Measurements from ENCODE around the gene SHMT1.
"Not testable (repeated sequence)": the region's sequence is repeated elsewhere in the genome, so short reads cannot be mapped to it uniquely, and the experiment has no call there.

SHMT1 gene

DNA sequence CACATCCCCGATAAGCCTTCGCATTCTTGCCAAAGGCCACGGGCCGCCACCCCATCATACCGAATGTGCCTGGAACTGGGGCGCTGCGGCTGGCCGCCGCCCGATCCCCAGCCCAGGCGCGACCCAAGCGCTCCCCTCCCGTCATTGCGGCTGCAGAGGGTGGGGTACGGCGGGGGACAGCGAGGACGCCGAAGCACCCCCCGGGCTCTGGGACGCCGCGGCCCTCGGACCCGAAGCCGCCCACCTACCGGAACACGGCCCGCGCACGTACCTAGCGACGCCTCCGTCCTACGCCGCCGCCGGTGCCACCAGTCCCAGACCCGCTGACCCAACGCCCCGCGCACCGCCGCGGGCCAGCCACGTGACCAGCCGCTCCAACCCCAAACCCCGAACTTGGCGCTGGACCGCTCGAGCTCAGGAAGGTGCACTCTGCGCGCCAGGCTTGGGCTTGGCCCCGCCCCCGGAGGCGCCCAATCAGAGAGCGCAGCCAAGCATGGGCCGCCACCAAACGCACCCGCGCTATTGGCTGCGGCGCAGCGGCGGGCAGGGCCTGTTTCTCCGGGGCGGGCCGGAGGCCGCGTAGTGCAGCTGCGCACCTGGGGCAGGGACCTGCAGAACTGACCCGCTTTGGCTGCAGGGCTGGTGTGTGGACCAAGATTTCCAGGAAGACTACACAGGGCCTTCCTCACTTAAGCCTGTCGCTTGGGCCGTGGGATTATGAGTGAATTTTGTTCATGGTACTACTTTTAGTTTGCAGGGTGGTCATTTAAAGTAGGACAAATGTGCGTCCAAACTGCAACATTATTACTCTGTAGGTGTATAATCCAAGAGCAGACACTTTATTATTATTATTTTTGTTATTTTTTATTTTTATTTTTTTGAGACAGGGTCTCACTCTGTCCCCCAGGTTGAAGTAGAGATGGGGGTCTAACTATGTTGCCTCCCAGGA lies at the start of gene SHMT1:
SHMT1 (minus strand) TSS at position 450 of the 949 bp plus-strand sequence. CDS start 7,569 bp downstream, outside the sequence.
- DNase-seq = peak; percentile 93

DNA sequence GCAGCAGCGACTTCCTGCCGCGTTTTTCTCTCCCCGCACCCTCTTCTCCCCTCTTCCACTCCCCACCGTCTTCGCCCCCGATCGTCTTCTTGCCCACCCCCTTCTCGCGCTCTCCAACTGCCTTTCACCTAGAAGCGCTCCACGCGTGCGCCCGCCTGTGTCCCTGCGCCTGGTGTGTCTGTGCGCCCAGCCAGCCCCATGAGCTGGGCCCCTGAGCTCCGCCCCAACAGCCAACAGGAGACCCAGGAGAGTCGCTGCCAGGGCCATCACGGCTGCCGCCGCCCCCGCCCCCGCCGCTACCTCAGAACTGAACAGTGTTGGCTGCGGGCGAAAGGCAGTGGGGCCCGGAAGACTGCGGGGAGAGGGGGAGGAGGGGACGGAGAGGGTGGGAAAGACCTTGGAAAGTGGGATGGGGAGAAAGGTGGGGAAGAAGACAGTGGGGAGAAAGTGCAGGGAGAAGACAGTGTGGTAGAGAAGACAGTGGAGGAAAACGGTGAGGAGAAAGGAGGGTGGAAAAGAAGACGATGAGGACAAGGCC lies 48.7 kb upstream of the SHMT1 start:
- not testable (repeated sequence) for DNase-seq

DNA sequence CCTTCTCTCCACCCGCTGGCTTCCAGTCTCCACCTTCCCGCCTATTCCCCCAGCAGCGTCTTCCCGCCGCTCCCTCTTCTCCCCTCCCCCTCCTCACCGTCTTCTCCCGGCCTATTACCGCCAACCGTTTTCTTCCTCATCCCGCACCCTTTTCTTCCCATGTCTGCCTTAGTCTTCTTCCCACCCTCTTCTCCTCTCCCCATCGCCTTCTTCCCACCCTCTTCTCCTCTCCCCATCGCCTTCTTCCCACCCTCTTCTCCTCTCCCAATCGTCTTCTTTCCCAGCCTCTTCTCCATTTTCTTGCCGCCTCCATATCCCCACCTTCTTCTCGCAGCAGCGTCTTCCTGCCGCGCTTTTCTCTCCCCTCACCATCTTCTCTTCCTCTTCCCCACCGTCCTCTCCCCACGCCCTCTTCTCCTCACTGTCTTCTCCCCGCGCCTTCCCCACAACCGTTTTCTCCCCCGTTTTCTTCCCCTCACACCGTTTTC lies 48.1 kb upstream of the SHMT1 start:
- DNase-seq = not testable (repeated sequence)

DNA sequence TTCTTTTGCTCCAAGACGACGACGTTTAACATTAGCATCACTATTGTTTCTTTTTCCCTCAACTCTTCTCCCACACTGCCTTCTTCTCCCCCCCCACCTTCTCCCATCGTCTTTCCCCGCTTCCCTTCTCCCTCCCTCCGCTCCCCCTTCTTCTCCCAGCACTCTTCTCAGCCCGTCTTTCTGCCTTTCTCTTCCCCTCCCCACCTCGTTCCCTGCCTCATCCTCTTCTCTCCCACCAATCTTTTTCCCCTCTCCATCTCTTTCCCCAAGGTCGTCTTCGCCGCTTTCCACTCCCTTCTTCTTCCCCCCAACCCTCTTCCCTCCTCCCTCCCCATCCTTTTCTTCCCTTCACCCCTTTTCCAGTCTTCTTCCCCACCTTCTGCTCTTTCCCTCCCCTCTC lies 47.4 kb upstream of the SHMT1 start:
- DNase-seq = not testable (repeated sequence)

DNA sequence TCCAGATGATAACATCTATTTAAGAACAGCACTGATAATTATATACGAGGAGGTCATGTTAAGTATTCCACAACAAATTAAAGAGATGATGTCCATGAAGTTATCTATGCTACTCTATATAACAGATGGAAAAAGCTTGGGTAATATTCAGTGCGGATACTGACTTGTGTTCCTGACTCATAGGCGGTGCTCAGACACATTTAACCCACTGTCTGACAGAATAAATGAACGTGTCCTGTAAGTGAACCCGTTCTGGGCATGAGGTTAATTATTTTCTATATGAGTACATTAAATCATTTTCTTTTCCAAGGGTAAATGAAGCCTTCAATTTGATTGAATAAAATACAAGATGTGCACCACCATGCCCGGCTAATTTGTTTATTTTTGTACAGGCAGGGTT lies 46.0 kb upstream of the SHMT1 start:
- DNase-seq = not testable (repeated sequence)

DNA sequence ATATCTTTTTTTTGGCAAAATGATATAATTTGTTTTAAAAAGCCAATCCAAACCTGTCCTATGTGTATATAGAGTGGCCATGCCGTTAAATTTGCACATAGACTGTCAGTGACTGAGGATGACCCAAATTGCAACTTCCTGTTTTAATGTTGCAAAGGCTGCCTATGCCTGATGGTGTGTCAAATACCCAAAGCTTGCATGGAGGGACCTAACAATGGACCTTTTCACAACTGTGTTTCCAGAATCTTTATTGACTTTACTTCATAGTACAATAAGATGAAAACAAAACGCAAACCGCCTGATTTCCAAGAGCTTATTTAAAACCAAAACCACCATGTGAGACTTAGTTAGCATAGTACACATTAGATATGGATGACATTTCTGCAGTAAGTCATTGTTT lies 45.6 kb upstream of the SHMT1 start:
- not testable (repeated sequence) for DNase-seq

DNA sequence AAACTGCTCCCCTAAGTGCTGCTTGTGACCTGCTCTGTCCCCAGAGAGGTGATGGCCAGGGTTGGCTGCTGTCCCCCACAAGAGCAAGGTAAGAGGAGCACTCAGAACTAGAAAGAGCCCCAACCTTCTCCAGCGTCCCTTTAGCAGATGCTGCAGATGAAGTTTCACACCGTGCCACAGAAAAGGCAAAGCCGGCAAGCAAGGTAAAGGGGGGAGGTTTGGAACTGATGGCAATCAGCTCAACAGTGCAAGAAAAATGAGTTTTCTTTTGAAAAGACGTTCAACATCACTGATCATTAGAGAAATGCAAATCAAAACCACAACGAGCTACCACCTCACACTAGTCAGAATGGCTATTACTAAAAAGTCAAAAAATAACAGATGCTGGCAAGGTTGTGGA lies 40.3 kb upstream of the SHMT1 start:
- not testable (repeated sequence) for DNase-seq

DNA sequence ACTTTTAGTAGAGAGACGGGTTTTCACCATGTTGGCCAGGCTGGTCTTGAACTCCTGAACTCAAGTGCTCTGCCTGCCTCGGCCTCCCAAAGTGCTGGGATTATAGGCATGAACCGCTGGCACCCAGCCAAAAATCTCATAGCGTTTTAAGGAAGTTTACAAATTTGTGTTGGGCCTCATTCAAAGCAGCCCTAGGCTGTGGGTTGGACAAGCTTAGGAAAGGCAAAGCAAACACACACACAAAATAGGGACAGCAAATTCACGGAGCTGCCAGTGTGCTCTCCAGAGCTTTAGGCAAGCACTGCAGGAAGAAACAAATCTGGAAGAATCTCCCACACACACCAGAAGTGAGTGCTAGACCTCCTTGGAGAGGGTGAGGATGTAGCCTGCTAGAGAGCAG lies 39.8 kb upstream of the SHMT1 start:
- DNase-seq = not testable (repeated sequence)

DNA sequence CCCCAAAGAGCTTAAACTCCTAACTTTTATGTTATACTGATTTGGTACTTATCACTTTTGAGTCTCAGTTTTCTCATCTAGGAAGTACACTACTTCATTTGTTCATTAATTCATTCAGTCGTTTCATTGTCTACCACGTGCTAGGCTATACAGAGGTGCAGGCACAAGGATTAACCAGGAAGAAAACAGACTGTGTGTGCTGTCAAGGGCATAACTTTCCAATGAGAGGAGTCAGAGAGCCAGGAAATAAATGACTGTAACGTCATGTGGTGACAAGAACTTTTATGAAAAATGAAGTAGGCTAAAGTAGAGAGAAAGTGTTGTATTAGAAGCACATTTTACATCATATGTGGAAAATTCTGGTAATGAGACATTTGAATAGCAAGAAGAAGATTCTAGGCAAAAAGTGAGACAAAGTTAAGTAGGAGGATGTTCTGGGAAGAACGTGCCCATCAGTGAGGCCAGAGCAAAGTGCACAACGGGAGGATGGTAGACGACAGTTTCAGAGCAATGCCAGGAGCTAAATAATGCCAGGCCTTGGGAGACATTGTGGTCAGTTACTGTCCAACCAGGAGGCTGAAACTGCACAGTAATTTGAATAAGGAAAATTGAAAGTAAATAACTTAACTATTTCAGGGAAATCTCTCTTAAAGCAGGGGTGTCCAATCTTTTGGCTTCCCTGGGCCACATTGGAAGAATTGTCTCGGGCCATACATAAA lies 38.7 kb upstream of the SHMT1 start:
- not testable (repeated sequence) for DNase-seq

DNA sequence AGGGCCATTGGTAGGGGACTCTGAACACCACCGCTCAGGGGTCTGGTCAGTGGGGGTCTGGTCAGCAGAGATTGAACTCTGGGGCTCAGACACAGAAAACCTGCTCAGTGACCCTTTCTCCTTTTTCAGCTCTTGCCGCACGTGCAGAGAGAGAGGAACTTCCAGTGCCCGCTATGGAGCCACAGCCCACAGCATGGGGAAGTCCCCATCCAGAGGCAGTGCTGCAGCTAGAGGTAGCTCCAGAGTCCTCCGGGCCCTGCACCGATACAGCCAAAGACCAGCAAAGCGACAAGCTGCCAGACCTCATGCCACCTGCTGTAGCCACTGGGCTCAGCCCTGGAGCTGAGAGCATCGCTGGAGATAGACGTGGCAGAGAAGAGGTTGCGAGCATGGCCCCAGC lies 25.4 kb upstream of the SHMT1 start:
- DNase-seq = not testable (repeated sequence)

DNA sequence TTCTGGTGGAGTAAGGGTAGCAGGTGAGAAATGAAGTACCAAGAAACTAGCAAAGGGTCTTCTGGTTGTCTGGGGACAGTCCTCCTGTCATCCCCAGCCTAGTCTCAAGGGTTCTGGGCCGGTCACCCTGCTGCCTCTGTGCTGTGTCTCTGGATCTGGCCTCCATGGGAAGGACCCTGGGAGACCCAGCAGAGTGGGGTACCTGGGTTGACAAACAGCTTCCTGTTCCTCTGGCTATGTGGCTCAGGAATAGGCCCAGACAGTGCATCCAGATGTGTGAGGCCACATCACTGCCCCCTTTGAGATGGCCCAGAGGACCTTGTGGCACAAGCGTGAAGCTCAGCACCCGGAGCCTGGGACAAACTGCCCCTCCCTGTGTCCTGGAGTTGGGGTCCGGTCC lies 24.9 kb upstream of the SHMT1 start:
- DNase-seq = not testable (repeated sequence)

DNA sequence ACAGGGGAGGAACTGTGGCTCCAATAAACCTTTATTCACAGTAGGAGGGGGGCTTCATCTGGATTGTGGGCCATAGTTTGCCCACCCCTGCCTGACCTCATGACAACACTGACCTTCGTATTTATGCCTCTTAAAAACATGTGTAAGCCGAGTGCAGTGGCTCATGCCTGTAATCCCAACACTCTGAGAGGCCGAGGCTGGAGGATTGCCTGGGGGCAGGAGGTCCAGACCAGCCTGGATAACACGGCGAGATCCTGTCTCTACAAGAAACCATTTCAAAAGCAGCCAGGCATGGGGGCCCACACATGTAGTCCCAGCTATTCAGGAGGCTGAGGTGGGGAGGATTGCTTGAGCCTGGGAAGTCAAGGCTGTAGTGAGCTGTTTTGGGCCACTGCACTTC lies 24.2 kb upstream of the SHMT1 start:
- not testable (repeated sequence) for DNase-seq

DNA sequence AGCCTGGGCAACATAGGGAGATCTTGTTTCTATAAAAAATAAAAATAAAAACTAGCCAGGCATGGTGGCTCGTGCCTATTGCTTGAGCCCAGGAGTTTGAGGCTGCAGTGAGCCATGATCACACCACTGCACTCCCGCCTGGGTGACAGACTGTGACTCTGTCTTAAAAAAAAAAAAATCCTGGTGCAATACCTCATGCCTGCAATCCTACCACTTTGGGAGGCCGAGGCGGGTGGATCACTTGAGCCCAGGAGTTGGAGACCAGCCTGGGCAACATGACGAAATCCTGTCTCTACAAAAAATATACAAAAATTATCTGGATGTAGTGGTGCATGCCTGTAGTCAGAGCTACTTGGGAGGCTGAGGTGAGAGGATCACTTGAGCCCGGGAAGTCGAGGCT lies 20.9 kb upstream of the SHMT1 start:
- DNase-seq = not testable (repeated sequence)

DNA sequence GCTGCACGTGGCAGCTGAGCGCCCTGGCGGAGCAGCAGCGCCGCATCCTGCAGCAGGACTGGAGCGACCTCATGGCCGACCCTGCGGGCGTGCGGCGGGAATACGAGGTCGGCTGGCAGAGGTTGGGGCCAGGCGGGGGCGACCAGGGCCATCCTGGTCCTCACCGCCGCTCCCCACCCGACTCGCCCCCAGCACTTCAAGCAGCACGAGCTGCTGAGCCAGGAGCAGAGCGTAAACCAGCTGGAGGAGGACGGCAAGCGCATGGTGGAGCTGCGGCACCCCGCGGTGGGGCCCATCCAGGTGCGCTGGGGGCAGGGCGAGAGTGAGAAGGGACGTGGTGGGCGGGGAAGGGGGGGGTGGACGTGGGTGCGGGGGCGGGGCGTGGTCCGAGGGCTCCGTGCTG lies 19.7 kb upstream of the SHMT1 start:
- not testable (repeated sequence) for DNase-seq

DNA sequence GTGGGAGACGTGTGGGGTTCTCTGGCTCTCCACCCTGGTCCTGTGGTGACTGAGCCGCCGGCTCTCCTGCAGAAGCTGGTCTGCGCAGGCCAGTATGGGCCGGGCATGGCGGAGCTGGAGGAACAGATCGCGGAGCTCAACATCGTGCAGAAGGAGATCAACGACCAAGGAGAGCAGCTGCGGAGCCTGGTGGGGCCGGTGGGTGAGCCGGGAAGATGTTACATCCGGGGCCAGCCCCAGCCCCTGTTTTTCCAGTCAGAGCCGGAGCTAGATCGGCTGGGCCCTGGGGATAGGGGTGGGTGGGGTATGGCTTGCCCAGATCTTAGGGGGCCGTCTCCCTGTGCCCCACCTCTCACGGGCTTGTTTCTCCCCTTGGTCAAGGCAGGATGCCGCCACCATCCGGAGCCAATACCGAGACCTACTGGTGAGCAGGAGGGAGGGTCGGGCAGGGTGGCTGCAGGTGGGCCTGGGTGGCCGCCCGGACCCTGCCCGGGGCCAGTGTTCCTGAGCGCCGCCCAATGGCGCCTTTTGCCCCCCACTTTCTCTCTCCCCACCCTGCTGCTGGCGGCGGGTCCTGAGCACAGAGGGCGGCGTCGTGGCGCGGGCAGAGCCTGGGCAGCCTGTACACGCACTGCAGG lies 19.2 kb upstream of the SHMT1 start:
- DNase-seq = no peak

DNA sequence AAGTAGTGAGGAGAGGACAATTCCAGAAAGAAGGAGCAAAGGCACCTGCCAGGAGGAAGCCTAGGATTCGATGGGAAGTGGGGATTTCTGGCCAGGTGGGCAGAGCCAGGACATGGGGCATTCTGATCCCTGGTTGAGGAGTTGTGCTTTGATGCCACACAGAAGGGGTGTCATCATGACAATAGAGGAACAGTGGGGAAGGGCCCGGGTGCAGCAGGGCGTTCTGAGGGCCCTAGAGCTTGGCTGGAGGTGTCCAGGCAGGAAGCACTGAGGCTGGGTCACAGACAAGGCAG lies 18.5 kb upstream of the SHMT1 start:
- DNase-seq = no peak

DNA sequence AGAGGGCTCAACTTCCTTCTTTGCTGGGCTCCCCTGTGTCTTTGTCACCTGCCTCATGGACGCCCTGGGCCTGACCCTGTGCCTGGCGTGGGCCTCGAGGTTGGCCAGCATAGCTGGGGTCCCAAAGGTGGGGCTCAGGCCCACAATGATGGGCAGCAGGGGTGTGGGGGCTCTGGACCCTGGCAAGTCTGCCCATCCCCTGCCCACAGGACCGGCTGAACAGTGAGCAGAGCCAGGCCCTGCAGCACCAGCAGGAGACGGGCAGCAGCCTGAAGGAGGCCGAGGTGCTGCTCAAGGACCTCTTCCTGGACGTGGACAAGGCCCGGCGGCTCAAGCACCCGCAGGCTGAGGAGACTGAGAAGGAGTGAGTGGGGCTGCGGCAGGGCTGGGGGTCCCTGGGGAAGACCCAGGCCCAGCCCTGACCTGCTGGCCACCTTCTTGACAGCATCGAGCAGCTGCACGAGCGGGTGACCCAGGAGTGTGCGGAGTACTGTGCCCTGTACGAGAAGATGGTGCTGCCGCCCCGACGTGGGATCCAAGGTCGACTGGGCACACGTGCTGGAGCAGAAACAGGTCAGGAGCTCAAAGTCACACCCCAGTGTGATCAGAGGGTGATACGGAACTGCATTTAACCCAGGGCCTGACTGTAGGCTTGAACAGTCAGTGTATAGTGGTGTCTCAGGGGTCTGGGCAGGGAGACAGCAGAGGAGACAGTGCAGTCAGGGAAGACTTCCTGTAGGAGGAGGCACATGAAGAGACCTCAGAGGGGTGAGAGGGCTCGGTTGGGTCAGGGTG lies 18.0 kb upstream of the SHMT1 start:
- DNase-seq = no peak

DNA sequence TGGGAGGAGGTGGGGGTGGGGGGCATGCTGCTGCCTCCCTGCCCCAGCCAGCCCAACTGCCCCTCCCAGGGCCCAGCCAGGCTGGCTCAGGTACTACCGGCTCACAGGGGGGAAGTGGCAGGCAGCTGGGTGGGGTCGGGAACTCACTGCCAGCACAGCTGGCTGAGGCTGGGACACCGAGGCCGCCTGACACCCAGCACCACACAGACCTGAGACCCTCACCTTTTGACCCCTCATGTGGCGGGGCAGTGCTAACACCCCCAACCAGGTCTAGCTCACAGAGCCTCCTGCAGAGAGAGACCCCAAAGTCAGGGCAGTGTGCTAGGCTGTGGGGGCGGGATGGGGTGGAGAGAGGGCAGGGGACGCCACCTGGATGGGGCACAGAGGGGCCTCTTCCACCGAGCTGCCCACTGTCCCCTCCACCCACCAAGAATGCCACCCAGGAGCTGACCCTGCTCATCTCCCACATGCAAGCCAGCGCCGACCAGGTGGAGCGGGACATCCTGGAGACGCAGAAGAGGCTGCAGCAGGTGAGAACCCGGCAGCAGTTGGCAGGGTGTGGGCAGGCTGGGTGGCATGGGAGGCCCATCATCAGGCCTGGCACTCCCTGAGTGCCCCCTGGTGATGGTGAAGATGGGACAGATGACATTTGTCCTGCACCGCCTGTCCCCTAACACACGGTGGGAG lies 17.3 kb upstream of the SHMT1 start:
- no peak for DNase-seq

DNA sequence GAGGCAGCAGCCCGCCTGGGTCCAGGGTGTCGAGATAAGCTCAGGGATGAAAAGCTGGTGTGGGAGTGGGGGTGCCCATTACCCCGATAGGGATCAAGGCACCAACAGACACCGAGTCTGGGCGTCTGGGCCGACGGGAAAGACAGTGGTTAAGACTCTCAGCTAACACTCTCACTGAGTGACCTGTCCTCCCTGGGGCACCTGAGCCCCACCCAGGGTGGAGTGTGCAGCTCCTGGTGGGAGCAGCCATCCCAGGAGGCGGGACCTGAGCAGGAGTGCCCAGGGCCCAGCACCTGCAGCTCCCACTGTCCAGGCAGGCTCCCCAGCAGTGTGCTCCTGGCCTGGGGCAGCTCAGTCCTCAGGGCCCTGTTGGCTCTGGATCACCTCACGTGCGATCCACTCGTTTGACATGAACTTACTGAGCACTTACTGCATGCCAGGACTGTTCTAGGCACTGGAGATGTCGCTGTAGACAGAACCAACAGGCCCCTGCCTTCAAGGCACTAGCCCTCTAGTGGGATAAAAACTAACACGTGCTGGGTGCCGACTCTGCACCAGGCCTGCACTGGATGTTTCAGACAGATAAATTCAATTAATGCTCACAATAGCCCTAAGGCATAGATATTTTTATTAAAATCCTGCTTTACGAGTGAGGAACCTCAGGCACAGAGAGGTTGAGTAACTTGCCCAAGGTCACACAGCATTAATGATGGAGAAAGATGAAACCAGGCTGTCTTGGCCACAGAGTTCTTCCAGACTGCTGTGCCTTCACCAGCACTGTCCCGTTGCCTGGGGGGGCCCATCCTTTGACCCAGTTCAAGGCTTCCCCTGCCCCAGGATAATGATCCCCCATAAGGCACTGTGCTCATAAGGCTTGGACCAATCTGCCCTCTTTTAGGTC lies 16.1 kb upstream of the SHMT1 start:
- DNase-seq = no peak

DNA sequence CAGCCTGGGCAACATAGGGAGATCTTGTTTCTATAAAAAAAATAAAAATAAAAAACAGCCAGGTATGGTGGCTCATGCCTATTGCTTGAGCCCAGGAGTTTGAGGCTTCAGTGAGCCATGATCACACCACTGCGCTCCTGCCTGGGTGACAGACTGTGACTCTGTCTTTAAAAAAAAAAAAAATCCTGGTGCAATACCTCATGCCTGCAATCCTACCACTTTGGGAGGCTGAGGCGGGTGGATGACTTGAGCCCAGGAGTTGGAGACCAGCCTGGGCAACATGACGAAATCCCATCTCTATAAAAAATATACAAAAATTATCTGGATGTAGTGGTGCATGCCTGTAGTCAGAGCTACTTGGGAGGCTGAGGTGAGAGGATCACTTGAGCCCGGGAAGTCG lies 15.3 kb upstream of the SHMT1 start:
- not testable (repeated sequence) for DNase-seq

DNA sequence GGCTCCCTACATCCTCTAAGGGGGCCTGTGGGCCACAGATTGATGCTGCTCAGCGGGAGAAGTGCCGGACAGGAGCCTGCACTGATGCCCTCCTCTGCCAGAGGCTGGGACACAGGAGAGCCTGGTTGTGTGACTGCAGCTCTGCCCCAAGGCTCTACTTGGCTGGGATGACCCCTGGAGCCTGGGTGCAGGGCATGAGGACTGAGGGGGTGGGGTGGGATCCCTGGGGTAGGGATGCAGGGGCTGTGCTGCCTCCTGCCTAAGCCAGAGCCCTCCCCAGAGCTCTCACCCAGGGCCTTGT lies 14.8 kb upstream of the SHMT1 start:
- no peak for DNase-seq
